ENCODE results near the gene GMDS.

DNA sequence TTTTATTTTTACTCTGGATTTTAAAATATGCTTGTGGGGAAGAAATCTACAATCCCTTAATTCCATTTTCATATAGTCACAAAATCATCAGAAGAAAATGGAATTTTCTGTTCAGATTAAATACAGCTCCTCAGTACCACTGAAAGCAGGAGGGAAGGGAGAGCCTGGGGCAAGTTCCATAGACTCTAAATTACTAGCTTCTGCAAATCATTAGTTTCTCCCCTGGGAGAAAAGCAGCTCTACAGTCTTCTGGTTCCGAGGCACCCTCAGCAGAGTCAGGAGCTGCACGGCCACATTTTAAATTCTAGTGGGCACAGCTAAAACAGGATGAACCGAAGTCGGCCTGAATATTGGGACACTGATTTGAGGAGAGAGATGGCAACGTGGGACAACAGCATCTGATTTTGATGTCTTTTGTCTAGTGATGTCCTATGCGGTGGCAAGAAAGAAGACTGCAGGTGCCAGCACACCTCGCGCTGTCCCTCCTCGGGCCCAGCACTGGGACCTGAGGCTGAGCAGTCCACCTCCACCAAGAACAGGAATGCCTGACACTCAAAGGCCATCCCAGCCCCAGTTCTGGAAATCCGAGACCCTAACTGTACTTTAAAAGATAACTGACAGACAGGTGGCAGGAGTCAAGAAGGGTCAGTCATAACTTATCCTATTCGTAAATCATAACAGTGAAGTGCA, 545.0 kb downstream of the GMDS start:
- no peak for TF ChIP-seq POLR2A (IDR thresholded peaks at IDR 0.05)
- TF ChIP-seq, protein P1, sequence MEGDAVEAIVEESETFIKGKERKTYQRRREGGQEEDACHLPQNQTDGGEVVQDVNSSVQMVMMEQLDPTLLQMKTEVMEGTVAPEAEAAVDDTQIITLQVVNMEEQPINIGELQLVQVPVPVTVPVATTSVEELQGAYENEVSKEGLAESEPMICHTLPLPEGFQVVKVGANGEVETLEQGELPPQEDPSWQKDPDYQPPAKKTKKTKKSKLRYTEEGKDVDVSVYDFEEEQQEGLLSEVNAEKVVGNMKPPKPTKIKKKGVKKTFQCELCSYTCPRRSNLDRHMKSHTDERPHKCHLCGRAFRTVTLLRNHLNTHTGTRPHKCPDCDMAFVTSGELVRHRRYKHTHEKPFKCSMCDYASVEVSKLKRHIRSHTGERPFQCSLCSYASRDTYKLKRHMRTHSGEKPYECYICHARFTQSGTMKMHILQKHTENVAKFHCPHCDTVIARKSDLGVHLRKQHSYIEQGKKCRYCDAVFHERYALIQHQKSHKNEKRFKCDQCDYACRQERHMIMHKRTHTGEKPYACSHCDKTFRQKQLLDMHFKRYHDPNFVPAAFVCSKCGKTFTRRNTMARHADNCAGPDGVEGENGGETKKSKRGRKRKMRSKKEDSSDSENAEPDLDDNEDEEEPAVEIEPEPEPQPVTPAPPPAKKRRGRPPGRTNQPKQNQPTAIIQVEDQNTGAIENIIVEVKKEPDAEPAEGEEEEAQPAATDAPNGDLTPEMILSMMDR (IDR thresholded peaks at IDR 0.05 in 4 of 5, conservative IDR thresholded peaks at IDR 0.05 in 1 of 5): no peak

Data from gastrocnemius medialis (tissue), 4 donors.